K562 (cell line): Measurements from ENCODE around the gene KCNMB4. TPM values are rescaled to one million over a fixed set of nuclear protein-coding genes. Genes with fewer than 3 reads are reported as not detected.

Experiments used
- ATAC-seq: fragments of 200-7000 bp; cut with Tn5 transposase; 3 replicates; pipeline ENCODE4 v1.9.1; 2020; ENCODE audit warnings: moderate library complexity
- BruUV-seq: library from RNA; stranded (reverse); fragments of 400-500 nt; replicated peaks from 2 replicates; lab custom pipeline; 2021; lab: Mats Ljungman, UMichigan
- CTCF ChIA-PET: fragments of 300-600 bp; formaldehyde crosslinking; extraction: SDS; loops from one replicate; lab custom pipeline; 2021; ENCODE audit warnings: low intra/inter-chr PET ratio; lab: Yijun Ruan, JAX
- POLR2A ChIA-PET: fragments of 300-600, 350-650 bp; sonication (Branson Sonifier 250); formaldehyde crosslinking; extraction: SDS; loops from one replicate; lab custom pipeline; 2021; ENCODE audit warnings: antibody characterized with exemption, inconsistent platforms; lab: Yijun Ruan, JAX
- DNase-seq, 4 experiments: peaks; one replicate each; pipeline versions ENCODE4 v3.0.0 to v3.0.0-alpha.2; 2011 to 2018; ENCODE audit warnings: low spot score in 3 of 4, mixed read lengths in 3 of 4; ENCODE audit errors: extremely low read depth in 1 of 4
- FAIRE-seq: peaks from 2 replicates; lab custom pipeline; 2011; peaks lifted over from hg19 to GRCh38; lab: Jason Lieb, UNC
- H2AFZ ChIP-seq: 2 replicates; pipeline ENCODE4 v1.6.0; 2011; ENCODE audit warnings: low read depth, low read length, control low read depth, inconsistent platforms
- H3K27ac ChIP-seq: fragments of 200-600 bp; 3 replicates; pipeline ENCODE4 v1.8.0; 2011; ENCODE audit warnings: low read depth, mild to moderate bottlenecking, control low read depth, inconsistent platforms, low read length, moderate library complexity, mixed read lengths; ENCODE audit errors: extremely low read depth
- H3K27me3 ChIP-seq, 2 experiments: fragments of 300-600 bp in 1 of 2; 2 replicates in 1 of 2; 3 replicates in 1 of 2; pipeline versions ENCODE4 v1.6.0 to v1.8.0; 2011; ENCODE audit warnings: inconsistent platforms in 2 of 2, low read length in 2 of 2, mild to moderate bottlenecking in 1 of 2, mixed read lengths in 1 of 2, moderate library complexity in 1 of 2; ENCODE audit not compliant: control insufficient read depth in 2 of 2, insufficient read depth in 2 of 2
- H3K36me3 ChIP-seq: fragments of 300-600 bp; 3 replicates; pipeline ENCODE4 v1.8.0; 2011; ENCODE audit warnings: mild to moderate bottlenecking, low read length, inconsistent platforms; ENCODE audit not compliant: control insufficient read depth, insufficient read depth
- H3K4me1 ChIP-seq, 2 experiments: fragments of 200-600 bp in 1 of 2; replicated peaks in 1 of 2; 2 replicates in 1 of 2; 3 replicates in 1 of 2; pipeline versions ENCODE4 v1.5.1 to v1.8.0; 2011; ENCODE audit warnings: inconsistent platforms in 2 of 2, low read length in 2 of 2, mild to moderate bottlenecking in 1 of 2, mixed read lengths in 1 of 2, moderate library complexity in 1 of 2; ENCODE audit not compliant: control insufficient read depth in 2 of 2, insufficient read depth in 2 of 2
- H3K4me2 ChIP-seq: 2 replicates; pipeline ENCODE4 v1.6.1; 2011; ENCODE audit warnings: low read length, control low read depth, inconsistent platforms, mixed read lengths; ENCODE audit not compliant: insufficient read depth
- H3K4me3 ChIP-seq: fragments of 200-600 bp; sonication (generic), shearing (Covaris generic); 2 replicates; pipeline ENCODE4 v1.5.1; 2016; ENCODE audit warnings: control low read depth, inconsistent platforms
- H3K79me2 ChIP-seq: fragments of 200-600 bp; 3 replicates; pipeline ENCODE4 v1.8.0; 2011; ENCODE audit warnings: low read length, inconsistent platforms; ENCODE audit not compliant: control insufficient read depth, insufficient read depth
- H3K9ac ChIP-seq, 2 experiments: 2 replicates each; pipeline versions ENCODE4 v1.6.0 to v1.6.1; 2011; ENCODE audit warnings: low read depth in 2 of 2, low read length in 2 of 2, control low read depth in 1 of 2, inconsistent platforms in 1 of 2, mild to moderate bottlenecking in 1 of 2, mixed read lengths in 1 of 2; ENCODE audit not compliant: insufficient read depth in 1 of 2
- H3K9me1 ChIP-seq: one replicate; pipeline ENCODE4 v1.6.0; 2011; ENCODE audit warnings: inconsistent platforms, mild to moderate bottlenecking, low read length, moderate library complexity; ENCODE audit not compliant: control insufficient read depth, insufficient read depth
- H3K9me3 ChIP-seq: replicated peaks from 2 replicates; pipeline ENCODE4 v1.5.1; 2011; ENCODE audit warnings: low read depth, low read length, inconsistent platforms; ENCODE audit not compliant: control insufficient read depth, insufficient read depth
- H4K20me1 ChIP-seq: replicated peaks from 2 replicates; pipeline ENCODE4 v1.6.1; 2011; ENCODE audit warnings: low read length, inconsistent platforms, mixed read lengths; ENCODE audit not compliant: control insufficient read depth, insufficient read depth
- CBX3 ChIP-seq, 2 experiments: IDR thresholded peaks; 1 replicate in 1 of 2; 2 replicates in 1 of 2; pipeline ENCODE4 v1.6.1; 2012; ENCODE audit warnings: inconsistent platforms in 2 of 2, low read length in 2 of 2, borderline replicate concordance in 1 of 2, control low read depth in 1 of 2
- CSDE1 ChIP-seq, 2 experiments: fragments of 450-650 bp; IDR thresholded peaks; 2 replicates each; pipeline ENCODE4 v1.6.1; 2016; ENCODE audit warnings: mild to moderate bottlenecking in 1 of 2
- GABPB2 ChIP-seq: fragments of 250-450 bp; sonication (Bioruptor Pico); conservative IDR thresholded peaks from 2 replicates; pipeline ENCODE4 v1.5.1; 2021; ENCODE audit warnings: mild to moderate bottlenecking
- HMGN3 ChIP-seq: IDR thresholded peaks from 2 replicates; pipeline ENCODE4 v1.6.1; 2011; ENCODE audit warnings: borderline replicate concordance, low read depth, mild to moderate bottlenecking, mixed read lengths, low read length; ENCODE audit not compliant: insufficient read length; ENCODE audit errors: extremely low read depth
- MAFK ChIP-seq: IDR thresholded peaks from 2 replicates; pipeline ENCODE4 v1.6.1; 2011; ENCODE audit warnings: low read length, improper control_type of control experiment
- MTF1 ChIP-seq: fragments of 250-450 bp; sonication (Bioruptor Pico); IDR thresholded peaks from 2 replicates; pipeline ENCODE4 v1.9.0; 2021; ENCODE audit warnings: moderate library complexity, mild to moderate bottlenecking, inconsistent platforms, borderline replicate concordance
- PML ChIP-seq: IDR thresholded peaks from 2 replicates; pipeline ENCODE4 v1.6.1; 2012; ENCODE audit warnings: low read length, inconsistent platforms
- SIX5 ChIP-seq, 2 experiments: IDR thresholded peaks; 2 replicates each; pipeline ENCODE4 v1.6.1; 2011; ENCODE audit warnings: low read length in 2 of 2, borderline replicate concordance in 1 of 2, low read depth in 1 of 2, mild to moderate bottlenecking in 1 of 2, moderate library complexity in 1 of 2; ENCODE audit not compliant: insufficient read depth in 1 of 2
- TAF7 ChIP-seq: fragments of 450-650 bp; IDR thresholded peaks from 2 replicates; pipeline ENCODE4 v1.6.1; 2016; ENCODE audit warnings: missing genetic modification characterization, missing compliant biosample characterization
- XRCC3 ChIP-seq: fragments of 450-650 bp; IDR thresholded peaks from 2 replicates; pipeline ENCODE4 v1.6.1; 2017; ENCODE audit warnings: mild to moderate bottlenecking, moderate library complexity
- WGBS: fragments of 100-300 bp; shearing (Covaris generic); methylation state at CpG from one replicate; pipeline ENCODE4 v1.1.6; 2016; ENCODE audit warnings: low coverage, mixed read lengths; ENCODE audit not compliant: insufficient coverage; ENCODE audit errors: missing lambda C conversion rate; 5-methylcytosine and 5-hydroxymethylcytosine counted together
- in situ Hi-C: fragments of 300-500 bp; cut with MboI; formaldehyde crosslinking; loops from 4 replicates; pipeline ENCODE4 v1.15.0; 2018; ENCODE audit warnings: inconsistent platforms, mixed read lengths
- intact Hi-C: fragments of 100-400 bp; cut with micrococcal nuclease; formaldehyde crosslinking; loops from 2 replicates; pipeline ENCODE4 v1.14.2; 2022
- polyA plus RNA-seq, 8 experiments: library from polyadenylated mRNA; depleted of rRNA in 4 of 8; stranded (reverse) in 5 of 8; unstranded in 3 of 8; fragments of >200 nt; fragmentation: Nextera tagmentation in 2 of 8; fragmentation: Illumina TruSeq in 1 of 8; extraction: Ambion mirVana in 2 of 8; extraction: Trizol in 1 of 8; gene quantifications; 2 replicates each; pipeline versions ENCODE4 v1.2.1 to v1.2.3, GENCODE V29; 2011 to 2014; ENCODE audit warnings: inconsistent platforms in 1 of 8, missing spikeins in 1 of 8
- total RNA-seq, 7 experiments: library from RNA; depleted of rRNA in 6 of 7; stranded (reverse); fragments of >200 nt in 6 of 7; fragmentation: Illumina TruSeq in 2 of 7; extraction: Trizol in 2 of 7; gene quantifications; 2 replicates each; pipeline versions ENCODE4 v1.2.1 to v1.2.3, GENCODE V29; 2011 to 2021; ENCODE audit warnings: low replicate concordance in 1 of 7
- TF ChIP-seq, protein P1 (sequence below), 2 experiments: fragments of 450-650 bp; IDR thresholded peaks; 2 replicates each; pipeline ENCODE4 v1.6.1; 2016
- TF ChIP-seq, protein P2 (sequence below): fragments of 450-650 bp; IDR thresholded peaks from 2 replicates; pipeline ENCODE4 v1.6.1; 2018; ENCODE audit warnings: mild to moderate bottlenecking, low read depth; ENCODE audit not compliant: partially characterized antibody
- TF ChIP-seq, protein P3 (sequence below): sonication (generic); formaldehyde crosslinking; IDR thresholded peaks from 2 replicates; pipeline ENCODE4 v1.8.0; 2023; ENCODE audit warnings: mild to moderate bottlenecking, missing genetic modification reagents
- TF ChIP-seq, protein P4 (sequence below): fragments of 450-650 bp; formaldehyde crosslinking; IDR thresholded peaks from 2 replicates; pipeline ENCODE4 v1.4.0; 2022; ENCODE audit warnings: mild to moderate bottlenecking, moderate library complexity

Gene KCNMB4
- total and polyA plus RNA-seq, 9 of the 15 experiments (the other 6 are each of a cell fraction or from before 2014, with no cell fraction given), result 0.01 to 0.14 (median 0.06) TPM; not detected in 1

DNA sequence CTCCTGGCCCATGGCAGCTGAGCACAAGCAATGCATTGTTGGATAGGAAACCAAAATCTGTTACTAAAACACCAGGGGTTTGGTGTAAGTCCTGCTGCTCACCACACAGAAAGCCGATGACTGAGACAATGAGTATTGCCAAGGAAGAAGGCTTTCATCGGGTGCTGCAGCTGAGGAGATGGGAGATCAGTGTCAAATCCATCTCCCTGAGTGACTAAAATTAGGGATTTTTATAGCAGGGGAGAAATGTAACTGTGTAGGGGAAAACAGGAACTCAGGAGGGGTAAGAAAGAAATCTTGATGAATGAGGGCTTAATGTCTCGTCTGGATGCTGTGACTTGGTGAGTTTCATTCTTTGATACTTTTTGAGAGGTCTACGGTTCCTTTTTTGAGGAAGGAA is 97.9 kb downstream of the KCNMB4 start:
- Histone ChIP-seq H3K79me2 (no peaks in the 10 kb centered on the region), H3K4me3 (no peak overlapping the region), H3K27me3 (no peaks in the 10 kb centered on the region), H3K4me2 (no peak overlapping the region), H3K4me1 (no peaks in the 10 kb centered on the region), H3K36me3 (no peaks in the 10 kb centered on the region), H3K9me1 (no peaks in the 10 kb centered on the region), H3K9me3 (peaks cover 6% of the 10 kb centered on the region), H4K20me1 (no peaks in the 10 kb centered on the region), H3K9ac (no peak overlapping the region), H2AFZ (no peak overlapping the region), H3K27ac (no peak overlapping the region)
- in situ Hi-C loops (no loop called here), intact Hi-C loops (no loop called here)
- POLR2A ChIA-PET, result no interaction called here
- DNase-seq (no peak), ATAC-seq (no peak), FAIRE-seq (no peak)
- WGBS, result 8% methylated on average over 4 of the region's 4 CpGs
- CTCF ChIA-PET, result no interaction called here
- no TSS peak for BruUV-seq
- TF ChIP-seq, protein P1, sequence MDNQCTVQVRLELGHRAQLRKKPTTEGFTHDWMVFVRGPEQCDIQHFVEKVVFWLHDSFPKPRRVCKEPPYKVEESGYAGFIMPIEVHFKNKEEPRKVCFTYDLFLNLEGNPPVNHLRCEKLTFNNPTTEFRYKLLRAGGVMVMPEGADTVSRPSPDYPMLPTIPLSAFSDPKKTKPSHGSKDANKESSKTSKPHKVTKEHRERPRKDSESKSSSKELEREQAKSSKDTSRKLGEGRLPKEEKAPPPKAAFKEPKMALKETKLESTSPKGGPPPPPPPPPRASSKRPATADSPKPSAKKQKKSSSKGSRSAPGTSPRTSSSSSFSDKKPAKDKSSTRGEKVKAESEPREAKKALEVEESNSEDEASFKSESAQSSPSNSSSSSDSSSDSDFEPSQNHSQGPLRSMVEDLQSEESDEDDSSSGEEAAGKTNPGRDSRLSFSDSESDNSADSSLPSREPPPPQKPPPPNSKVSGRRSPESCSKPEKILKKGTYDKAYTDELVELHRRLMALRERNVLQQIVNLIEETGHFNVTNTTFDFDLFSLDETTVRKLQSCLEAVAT (IDR thresholded peaks at IDR 0.05), result no peak
- TF ChIP-seq MAFK (no peak), MTF1 (CRISPR knock-in tag) (no peak), CSDE1 (IDR thresholded peaks at IDR 0.05) (no peak), SIX5 (IDR thresholded peaks at IDR 0.05; ENCODE audit: borderline replicate concordance in 1 of 2, insufficient read depth in 1 of 2, low read depth in 1 of 2, low read length in 2 of 2) (no peak), CBX3 (IDR thresholded peaks at IDR 0.05; ENCODE audit: borderline replicate concordance in 1 of 2, low read length in 2 of 2) (peak in 1 of 2 experiments; percentile 75; a peak in 2 of 3 replicates), XRCC3 (no peak), TAF7 (tag) (no peak), GABPB2 (no peak), HMGN3 (no peak), PML (no peak)
- TF ChIP-seq, protein P2, sequence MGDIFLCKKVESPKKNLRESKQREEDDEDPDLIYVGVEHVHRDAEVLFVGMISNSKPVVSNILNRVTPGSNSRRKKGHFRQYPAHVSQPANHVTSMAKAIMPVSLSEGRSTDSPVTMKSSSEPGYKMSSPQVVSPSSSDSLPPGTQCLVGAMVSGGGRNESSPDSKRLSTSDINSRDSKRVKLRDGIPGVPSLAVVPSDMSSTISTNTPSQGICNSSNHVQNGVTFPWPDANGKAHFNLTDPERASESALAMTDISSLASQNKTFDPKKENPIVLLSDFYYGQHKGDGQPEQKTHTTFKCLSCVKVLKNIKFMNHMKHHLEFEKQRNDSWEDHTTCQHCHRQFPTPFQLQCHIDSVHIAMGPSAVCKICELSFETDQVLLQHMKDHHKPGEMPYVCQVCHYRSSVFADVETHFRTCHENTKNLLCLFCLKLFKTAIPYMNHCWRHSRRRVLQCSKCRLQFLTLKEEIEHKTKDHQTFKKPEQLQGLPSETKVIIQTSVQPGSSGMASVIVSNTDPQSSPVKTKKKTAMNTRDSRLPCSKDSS, result peak; percentile 9
- TF ChIP-seq, protein P3, sequence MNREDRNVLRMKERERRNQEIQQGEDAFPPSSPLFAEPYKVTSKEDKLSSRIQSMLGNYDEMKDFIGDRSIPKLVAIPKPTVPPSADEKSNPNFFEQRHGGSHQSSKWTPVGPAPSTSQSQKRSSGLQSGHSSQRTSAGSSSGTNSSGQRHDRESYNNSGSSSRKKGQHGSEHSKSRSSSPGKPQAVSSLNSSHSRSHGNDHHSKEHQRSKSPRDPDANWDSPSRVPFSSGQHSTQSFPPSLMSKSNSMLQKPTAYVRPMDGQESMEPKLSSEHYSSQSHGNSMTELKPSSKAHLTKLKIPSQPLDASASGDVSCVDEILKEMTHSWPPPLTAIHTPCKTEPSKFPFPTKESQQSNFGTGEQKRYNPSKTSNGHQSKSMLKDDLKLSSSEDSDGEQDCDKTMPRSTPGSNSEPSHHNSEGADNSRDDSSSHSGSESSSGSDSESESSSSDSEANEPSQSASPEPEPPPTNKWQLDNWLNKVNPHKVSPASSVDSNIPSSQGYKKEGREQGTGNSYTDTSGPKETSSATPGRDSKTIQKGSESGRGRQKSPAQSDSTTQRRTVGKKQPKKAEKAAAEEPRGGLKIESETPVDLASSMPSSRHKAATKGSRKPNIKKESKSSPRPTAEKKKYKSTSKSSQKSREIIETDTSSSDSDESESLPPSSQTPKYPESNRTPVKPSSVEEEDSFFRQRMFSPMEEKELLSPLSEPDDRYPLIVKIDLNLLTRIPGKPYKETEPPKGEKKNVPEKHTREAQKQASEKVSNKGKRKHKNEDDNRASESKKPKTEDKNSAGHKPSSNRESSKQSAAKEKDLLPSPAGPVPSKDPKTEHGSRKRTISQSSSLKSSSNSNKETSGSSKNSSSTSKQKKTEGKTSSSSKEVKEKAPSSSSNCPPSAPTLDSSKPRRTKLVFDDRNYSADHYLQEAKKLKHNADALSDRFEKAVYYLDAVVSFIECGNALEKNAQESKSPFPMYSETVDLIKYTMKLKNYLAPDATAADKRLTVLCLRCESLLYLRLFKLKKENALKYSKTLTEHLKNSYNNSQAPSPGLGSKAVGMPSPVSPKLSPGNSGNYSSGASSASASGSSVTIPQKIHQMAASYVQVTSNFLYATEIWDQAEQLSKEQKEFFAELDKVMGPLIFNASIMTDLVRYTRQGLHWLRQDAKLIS, result no peak
- TF ChIP-seq, protein P4, sequence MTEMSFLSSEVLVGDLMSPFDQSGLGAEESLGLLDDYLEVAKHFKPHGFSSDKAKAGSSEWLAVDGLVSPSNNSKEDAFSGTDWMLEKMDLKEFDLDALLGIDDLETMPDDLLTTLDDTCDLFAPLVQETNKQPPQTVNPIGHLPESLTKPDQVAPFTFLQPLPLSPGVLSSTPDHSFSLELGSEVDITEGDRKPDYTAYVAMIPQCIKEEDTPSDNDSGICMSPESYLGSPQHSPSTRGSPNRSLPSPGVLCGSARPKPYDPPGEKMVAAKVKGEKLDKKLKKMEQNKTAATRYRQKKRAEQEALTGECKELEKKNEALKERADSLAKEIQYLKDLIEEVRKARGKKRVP (CRISPR knock-in tag), result no peak
